GM19023 (cell line): ENCODE data around the gene SCNN1G.
"Not testable (repeated sequence)": the region's sequence is repeated elsewhere in the genome, so short reads cannot be mapped to it uniquely, and the experiment has no call there.

Experiments
- ATAC-seq: cut with Tn5 transposase; IDR thresholded peaks from one replicate; pipeline ENCODE4 v1.9.1; 2021; ENCODE audit warnings: mild to moderate bottlenecking, moderate library complexity; ENCODE audit not compliant: unreplicated experiment

SCNN1G gene, protein sequence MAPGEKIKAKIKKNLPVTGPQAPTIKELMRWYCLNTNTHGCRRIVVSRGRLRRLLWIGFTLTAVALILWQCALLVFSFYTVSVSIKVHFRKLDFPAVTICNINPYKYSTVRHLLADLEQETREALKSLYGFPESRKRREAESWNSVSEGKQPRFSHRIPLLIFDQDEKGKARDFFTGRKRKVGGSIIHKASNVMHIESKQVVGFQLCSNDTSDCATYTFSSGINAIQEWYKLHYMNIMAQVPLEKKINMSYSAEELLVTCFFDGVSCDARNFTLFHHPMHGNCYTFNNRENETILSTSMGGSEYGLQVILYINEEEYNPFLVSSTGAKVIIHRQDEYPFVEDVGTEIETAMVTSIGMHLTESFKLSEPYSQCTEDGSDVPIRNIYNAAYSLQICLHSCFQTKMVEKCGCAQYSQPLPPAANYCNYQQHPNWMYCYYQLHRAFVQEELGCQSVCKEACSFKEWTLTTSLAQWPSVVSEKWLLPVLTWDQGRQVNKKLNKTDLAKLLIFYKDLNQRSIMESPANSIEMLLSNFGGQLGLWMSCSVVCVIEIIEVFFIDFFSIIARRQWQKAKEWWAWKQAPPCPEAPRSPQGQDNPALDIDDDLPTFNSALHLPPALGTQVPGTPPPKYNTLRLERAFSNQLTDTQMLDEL

DNA sequence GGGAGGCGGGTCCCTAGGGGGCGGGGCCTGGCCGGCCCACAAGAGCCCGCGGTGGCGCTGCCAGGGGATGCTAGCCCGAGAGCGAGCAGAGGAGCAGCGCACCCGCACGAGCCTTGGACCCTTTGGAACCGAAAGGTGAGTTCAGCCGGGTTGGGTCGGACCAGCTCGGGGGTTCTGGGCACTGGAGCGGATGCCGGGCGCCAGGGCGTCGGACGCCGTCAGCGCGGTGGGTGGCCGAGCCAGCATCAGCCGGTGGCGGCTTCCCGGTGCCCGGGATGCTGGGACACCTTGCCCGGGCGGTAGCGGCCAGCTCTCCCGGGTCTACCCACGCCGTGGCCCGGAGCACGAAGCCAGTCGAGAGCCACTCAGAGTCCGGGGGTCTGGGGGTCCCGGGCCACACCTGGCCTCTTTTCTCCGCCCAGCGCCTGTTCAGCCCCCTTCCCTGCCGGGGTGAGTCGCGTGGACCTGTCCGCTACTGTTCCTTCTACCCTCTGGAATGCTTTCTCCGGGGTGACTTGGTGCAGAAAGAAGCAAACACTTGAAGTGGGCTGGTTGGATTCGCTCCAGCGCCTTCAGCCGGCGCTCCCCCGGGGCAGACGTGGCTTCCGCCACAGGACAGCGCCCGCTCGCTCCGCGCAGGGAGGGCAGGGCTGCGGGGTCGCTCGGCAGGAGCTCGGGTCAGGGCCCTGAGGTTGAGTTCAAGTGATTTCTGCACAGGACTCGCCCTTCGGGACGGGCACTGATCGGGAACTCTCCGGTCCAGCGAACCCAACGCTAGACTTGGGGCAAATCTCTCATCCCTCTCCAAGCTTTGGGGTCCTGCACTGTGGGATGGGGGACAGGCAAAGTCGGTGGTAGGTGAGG is at the start of gene SCNN1G:
TSS of gene SCNN1G (plus strand) at position 67 of the 864 bp plus-strand sequence. CDS start 3,527 bp downstream, outside the sequence.
- ATAC-seq: peak; percentile 24

DNA sequence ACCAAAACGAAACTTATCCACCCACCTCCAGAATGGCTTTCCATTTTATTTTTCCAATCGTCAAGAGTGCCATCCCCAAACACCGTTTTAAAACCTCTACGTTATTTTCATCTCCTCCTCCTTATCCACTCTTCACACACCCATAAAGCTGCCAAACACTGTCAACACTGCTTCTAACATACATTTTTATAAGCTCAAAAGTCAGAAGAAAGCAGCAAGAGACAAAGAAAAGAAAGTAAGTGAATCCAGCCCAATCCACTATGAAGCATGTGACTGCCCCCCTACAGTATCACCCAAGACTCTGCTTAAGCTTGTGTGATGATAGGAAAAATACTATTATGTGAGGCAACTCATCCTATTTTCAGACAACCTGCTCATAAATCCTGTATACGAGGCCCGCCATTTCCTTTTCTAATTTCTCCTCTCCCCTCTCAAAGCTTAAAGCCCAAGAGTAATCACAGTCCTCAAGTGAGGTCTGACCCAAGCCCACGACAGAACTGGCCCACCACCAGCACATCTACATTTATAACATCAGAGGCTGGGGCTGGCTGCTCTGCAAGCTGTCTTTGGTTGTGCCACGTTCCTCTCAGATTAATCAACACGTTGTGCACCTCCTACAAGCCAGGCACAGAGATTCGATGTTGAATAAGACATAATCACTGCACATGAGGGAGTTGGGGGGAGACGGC is 49.6 kb upstream of the SCNN1G start:
- no peak for ATAC-seq

DNA sequence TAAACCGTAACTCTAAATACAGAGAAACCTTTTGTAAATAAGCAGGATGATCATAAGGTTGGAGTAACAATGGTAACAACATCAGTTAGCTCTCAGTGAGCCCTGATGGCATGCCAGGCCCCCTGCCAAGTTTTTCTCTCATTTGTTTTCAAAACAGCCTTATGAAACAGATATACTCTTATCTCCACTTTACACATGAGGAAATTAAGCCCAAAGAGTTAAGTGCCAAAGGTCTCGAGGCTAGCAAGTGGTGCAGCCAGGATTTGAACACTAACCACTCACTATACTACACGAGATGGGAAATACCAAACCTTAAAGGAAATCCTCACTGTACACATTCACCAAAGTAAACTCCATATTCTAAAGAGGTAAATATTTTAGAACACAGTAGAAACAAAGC is 48.3 kb upstream of the SCNN1G start:
- no peak for ATAC-seq

DNA sequence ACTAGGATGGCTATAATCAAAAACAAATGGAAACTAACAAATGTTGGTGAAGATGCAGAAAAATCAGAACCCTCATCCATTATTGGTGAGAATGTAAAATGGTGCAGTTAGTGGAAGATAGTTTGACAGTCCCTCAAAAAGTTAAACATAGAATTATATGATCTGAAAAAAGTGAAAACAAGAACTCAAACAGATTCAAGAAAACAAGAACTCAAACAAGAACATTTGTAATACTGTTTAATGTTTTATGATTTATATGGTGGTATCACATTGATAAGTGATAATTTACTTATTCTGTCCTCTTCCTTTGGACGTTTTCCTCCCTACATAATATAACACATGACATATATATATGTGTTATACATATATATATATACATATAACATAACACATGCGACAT is 45.3 kb upstream of the SCNN1G start:
- no peak for ATAC-seq

DNA sequence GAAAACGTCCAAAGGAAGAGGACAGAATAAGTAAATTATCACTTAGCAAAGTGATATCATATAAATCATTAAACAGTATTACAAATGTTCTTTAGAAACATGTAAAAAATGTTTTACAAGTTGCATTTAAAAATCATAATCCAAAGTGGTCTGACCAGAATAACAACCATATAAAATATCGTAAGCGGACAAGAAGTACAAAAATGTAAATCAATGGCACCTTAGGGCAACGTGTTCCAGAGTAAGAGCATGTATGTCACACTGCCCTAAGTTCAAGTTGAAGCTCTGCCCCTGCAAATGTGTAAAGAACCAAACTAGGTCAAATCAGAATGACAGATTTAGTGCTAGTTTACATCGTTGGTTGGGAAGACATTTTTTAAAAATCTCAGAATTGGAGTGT is 44.7 kb upstream of the SCNN1G start:
- ATAC-seq: no peak

DNA sequence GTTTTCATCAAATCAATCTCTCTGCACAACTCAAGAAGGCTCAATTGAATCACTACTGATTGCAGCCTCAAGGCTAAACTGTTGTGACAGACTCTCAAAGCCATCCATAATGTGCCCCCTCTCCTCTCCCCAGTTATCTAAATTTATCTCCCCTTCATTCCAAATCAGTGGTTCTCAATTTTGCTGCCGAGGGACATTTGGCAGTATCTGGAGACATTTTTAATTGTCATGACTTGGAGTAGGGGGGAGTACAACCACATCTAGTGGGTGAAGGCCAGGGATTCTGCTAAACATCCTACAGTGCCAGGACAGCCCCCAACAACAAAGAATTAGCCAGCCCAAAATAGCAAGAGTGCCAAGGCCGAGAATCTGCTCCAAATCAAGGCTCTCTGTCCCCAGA is 42.4 kb upstream of the SCNN1G start:
- no peak for ATAC-seq

DNA sequence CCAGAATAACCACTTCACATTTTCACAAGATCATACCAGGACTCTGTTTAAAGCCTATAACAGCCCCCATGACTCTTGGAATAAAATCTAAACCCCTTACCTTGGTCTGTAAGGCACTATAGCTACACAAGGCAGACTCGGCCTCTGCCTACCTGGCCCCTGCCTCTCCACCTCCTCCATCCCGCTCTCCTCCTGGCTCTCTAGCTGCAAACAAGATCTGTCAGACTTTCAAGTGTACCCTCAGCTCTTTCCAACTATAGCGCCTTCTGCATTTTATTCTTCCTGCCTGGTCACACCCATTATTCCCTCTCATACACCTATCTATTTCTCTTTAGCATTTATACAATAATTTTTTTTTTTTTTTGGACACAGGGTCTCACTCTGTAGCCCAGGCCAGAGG is 41.5 kb upstream of the SCNN1G start:
- no peak for ATAC-seq

DNA sequence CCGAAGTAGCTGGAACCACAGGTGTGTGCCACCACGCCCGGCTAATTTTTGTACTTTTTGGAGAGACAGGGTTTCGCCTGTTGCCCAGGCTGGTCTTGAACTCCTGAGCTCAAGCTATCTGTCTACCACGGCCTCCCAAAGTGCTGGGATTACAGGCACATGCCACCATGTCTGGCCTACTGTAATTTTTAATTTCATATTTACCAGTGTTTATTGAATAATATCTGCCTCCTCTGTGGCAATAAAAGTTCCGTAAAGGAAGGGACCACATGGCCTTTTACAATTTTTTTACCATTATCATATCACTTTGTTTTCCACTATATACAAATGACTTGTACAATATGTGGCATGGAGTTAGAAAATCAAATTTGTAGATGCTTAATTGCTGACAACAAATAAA is 41.0 kb upstream of the SCNN1G start:
- no peak for ATAC-seq

DNA sequence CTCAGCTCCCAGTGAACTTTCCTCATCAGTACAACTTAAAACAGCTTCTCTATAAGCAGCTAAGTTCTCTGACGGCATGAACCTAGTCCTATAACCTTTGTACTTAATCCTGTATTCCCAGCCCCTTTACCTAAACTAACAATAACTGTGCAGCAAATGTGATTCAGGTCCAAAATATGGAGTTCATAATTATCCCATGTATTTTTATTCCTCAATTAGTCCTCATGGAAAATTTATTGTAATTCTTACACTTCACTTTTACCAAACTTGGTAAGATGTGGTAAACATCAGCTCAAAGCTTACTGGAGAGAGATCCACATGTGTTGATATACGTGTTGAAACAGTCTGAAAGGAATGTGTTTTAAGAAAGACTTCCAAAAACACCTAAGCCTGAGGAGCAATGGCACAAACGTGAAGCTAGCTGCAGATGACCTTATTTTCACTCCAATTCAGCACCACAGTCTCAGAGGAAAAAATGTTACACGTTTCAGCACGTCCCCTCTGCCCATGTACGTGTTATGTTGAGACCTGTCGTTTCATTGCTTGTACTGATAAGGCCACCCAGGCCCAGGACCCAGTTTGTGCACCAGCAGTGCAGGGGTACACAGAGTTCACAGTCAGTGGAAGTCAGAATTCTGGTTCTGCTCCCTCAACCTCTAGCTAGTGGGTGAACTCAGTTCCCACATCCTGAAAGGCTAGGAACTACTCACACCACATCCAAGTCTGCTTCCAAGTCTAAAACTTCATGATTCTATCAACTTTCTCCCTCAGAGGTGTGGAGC is 40.4 kb upstream of the SCNN1G start:
- no peak for ATAC-seq

DNA sequence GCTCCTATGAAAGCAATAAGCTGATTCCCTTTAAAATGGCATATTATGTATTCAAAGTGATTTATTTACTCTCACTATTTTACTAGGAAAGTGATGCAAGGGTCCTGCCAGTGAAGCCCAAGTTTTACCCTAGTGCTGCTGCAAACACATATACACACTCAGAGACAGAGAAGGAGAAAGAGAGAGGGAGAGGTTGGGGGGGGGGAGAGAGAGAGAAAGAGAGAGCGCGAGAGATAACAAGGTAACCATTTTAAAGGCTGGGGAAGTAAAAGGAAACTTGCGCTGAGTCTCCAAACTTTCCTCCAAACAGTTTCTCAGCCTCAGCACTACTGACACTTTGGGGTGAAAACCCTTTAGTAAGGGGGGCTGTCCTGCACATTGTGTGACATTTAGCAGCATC is 39.2 kb upstream of the SCNN1G start:
- ATAC-seq: no peak

DNA sequence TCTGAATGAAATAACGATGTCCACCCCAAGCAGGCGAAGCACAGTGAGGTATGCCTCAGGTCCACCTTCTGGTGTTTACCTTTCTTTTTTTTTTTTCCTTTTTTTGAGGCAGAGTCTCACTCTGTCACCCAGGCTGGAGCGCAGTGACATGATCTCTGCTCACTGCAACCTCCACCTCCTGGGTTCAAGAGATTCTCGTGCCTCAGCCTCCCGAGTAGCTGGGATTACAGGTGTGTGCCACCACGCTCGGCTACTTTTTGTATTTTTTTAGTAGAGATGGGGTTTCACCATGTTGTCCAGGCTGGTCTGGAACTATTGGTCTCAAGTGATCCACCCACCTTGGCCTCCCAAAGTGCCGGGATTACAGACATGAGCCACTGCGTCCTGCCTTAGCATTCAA is 38.2 kb upstream of the SCNN1G start:
- ATAC-seq: not testable (repeated sequence)

DNA sequence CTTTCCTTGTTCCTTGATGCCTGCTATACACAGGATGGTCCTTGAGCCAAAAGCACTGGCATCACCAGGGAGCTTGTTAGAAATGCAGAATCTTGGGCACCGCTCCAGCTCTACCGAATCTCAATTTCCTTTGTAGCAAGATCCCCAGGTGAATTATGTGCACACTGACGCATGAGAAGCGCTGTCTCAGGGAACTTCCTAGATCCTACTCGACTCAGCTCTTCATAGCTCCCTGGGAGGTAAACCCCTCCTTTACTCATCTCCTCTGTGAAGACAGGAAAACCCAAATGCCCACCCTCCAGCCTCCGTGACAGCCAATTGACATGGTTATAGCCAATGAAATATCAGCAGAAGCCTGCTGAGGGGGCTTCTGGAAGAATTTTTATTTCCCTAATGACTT is 37.4 kb upstream of the SCNN1G start:
- no peak for ATAC-seq

DNA sequence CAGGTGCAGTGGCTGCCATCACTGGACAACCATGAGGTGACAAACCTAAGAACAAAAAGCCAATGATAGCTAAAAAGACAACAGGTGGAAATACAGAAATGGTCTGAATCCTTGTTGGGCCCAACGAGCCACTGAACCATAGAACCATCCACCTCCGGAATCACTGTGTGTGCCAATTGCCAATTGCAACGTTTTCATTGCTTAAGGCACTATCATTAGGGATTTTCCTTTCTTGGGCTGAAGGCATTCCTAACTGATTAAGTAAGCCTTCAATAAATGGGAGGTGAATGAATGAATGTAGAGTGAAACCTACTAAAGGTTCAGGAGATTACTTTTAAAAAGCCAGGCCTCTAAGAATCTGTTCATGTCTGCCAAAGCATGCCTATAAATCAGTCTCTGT is 36.9 kb upstream of the SCNN1G start:
- no peak for ATAC-seq

DNA sequence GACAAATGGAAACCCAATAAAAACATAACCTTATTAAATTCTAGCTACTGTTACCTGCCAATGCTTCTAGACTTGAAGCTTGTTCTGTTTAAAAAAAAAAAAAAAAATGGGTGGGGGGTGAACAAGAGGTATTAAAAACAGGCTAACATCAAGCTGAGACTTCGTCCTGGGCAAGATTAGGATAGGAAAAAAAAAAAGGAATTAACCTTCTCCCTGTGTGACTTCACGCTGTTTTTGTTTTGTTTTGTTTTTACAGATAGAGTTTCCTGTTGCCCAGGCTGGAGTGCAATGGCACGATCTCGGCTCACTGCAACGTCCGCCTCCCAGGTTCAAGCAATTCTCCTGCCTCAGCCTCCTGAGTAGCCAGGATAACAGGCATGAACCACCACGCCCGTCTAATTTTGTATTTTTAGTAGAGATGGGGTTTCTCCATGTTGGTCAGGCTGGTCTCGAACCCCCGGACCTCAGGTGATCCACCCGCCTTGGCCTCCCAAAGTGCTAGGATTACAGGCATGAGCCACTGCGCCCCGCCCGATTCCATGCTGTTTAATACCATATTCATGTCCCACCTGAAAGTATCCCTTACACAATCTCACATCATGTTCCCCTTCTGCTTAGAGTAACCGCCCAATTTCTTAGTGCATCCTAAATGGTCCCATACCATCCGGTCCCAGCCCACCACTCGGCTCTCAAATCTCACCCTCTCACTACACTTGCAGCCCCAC is 35.5 kb upstream of the SCNN1G start:
- ATAC-seq: no peak

DNA sequence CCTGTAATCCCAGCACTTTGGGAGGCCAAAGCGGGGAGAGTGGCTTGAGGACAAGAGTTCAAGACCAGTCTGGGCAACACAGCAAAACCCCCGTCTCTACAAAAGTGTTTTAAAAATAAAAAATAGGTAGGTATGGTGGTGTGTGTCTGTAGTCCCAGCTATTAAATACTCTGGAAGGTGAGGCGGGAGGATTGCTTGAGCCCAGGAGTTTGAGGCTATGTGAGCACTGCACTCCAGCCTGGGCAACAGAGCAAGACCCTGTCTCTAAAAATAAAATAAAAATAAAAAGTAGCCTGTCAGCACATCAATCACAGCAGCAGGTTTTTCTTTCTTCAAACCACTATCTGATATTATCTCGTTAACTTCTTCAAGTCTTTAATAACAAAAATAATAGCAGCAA is 34.9 kb upstream of the SCNN1G start:
- no peak for ATAC-seq

DNA sequence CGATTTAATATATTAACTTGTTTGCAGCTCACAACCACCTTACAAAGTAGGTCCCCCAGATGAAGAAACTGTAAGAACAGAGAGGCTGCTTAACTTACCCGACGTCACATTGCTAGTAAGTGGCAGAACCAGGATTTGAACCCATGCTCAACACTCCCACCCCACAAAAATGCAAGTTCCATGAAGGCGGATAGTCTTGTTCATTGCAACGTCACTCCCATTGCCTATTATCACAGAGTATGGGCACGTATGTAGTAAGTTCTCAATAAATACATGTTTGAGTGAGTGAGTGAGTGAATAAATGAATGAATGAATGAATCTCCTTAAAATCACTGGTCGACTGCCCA is 34.4 kb upstream of the SCNN1G start:
- ATAC-seq: no peak

DNA sequence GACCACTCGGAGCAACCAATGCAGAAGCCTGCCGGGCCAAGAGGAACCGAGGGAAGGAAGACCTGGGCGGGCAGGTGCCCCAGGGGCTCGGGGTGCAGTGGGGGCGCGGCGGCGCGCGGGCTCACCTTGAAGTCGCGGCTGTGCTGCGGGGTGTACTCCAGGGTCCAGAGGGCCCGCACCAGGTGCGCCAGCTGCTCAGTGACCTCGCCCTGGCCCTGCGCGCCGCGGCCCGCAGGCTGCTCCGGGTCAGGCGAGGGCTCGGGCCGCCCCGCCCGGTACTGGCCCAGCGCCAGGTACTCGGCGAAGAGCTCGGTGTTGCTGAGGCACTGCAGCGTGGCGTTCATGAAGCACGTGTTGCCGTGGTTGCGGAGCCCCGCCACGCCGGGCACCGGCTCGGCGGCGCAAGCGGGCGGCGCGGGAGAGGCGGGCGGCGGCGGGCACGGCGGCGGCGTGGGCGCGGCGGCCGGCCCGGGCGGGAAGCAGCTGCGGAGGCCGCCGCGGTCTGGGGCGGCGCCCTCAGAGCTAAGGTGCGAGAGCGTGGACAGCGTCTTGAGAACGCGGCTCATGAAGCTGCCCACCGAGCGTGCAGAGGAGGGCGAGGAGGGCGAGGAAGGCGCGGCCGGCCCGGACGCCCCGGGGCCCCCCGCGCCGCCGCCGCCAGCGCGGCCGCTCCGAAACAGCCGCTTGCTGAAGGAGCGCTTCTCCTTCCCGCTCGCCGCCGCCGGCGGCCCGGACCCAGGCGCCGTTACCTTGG is 33.9 kb upstream of the SCNN1G start:
- peak; percentile 38 for ATAC-seq

DNA sequence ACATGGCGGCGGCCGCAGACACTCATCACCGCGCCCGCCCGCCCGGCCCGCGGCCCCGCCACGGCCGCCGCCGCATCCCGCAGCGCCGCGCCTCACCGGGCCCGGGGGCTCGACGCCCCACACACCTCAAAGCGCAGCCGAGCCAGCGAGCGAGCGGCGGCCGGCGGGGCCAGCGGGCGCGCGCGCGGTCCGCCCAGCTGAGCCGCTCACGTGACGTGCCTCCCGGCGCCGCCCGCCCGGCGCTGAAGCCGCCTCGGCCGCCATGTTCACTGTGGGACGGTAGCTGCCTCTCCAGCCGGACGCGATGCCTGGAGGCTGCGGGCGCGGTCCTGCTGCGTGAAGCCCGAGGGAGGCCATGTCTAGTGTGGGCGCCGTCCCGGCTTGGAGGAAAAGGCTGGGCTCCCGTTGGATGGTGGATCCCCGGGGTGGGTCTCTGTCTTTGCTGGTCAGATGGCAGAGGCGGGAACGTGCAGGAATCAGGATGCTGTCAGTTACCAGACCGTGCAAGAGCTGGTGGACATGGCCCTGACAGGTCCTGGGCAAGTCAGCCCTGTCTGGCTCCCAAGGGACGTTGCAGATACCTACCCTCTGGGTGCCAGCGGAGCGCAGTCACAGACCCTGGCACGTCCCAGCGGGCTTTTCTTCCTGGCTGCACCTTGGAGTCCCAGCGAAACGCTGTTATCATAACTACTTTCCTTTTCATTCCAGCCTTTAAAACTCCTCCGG is 33.1 kb upstream of the SCNN1G start, which contains the start of gene USP31:
TSS of gene USP31 (minus strand) at position 186 of the 726 bp plus-strand sequence. CDS start at position 4, 182 bp downstream.
- ATAC-seq: peak; percentile 97
